Measurements from ENCODE around the gene CCND3. TPM values are rescaled to one million over a fixed set of nuclear protein-coding genes. Genes with fewer than 3 reads are reported as not detected.

CCND3 gene
- total RNA-seq, 2 experiments from 2014 or later = 244 to 319 TPM

- no peak for DNase-seq (ENCODE audit: low spot score)
- Histone ChIP-seq H2AFZ (ENCODE audit: low read length) (no peak overlapping the region), H3K4me3 (ENCODE audit: low read depth, low read length, poor library complexity, severe bottlenecking) (no peak overlapping the region), H3K4me2 (ENCODE audit: low read length) (no peak overlapping the region), H4K20me1 (ENCODE audit: insufficient read depth, low read length) (no peaks in the 10 kb centered on the region), H3K9me3 (ENCODE audit: low read length) (no peaks in the 10 kb centered on the region), H3K4me1 (ENCODE audit: insufficient read depth, low read length, poor library complexity, severe bottlenecking) (peaks cover 9% of the 10 kb centered on the region), H3K9me2 (ENCODE audit: insufficient read depth, low read length) (no peaks in the 10 kb centered on the region), H3K27ac (ENCODE audit: low read depth, low read length, poor library complexity, severe bottlenecking) (no peak overlapping the region), H3K36me3 (ENCODE audit: insufficient read depth, low read length) (no peaks in the 10 kb centered on the region), H3K79me2 (ENCODE audit: insufficient read depth, low read depth, low read length) (no peaks in the 10 kb centered on the region)
- no peak for TF ChIP-seq EZH2phosphoT487 (IDR thresholded peaks at IDR 0.05; ENCODE audit: borderline replicate concordance, low read depth, low read length)
- TF ChIP-seq CTCF (conservative IDR thresholded peaks at IDR 0.05; ENCODE audit: low read length) = no peak
- ChIA-PET CTCF (ENCODE audit: unreplicated experiment) (interaction anchor here (1.0 kb wide), 1 partner anchor 44 kb away, joined by 3 read pairs; no protein-coding TSS in a partner anchor), POLR2A (interaction anchor here (0.5 to 2.3 kb wide), 6 partner anchors 8 to 213 kb away, joined by 3 to 6 read pairs (median 4); no protein-coding TSS in a partner anchor)
- BruUV-seq (replicated peaks) = no TSS peak
- intact Hi-C loops (cut with micrococcal nuclease; ENCODE audit: unreplicated experiment) = no loop called here
Measured at GRCh38 chr6:41967312-41968287, 26.0 kb upstream of the CCND3 start.

GRCh38 chr6:41966961-41967311 lies 25.3 kb upstream of the CCND3 start:
- ChIA-PET CTCF (ENCODE audit: unreplicated experiment) (no interaction called here), POLR2A (interaction anchor here (0.7 to 2.3 kb wide), 2 partner anchors 9 to 23 kb away, joined by 3 to 6 read pairs; no protein-coding TSS in a partner anchor)
- Histone ChIP-seq H3K79me2 (ENCODE audit: insufficient read depth, low read depth, low read length) (no peaks in the 10 kb centered on the region), H3K36me3 (ENCODE audit: insufficient read depth, low read length) (no peaks in the 10 kb centered on the region), H3K9me3 (ENCODE audit: low read length) (no peaks in the 10 kb centered on the region), H3K4me3 (ENCODE audit: low read depth, low read length, poor library complexity, severe bottlenecking) (no peak overlapping the region), H3K27ac (ENCODE audit: low read depth, low read length, poor library complexity, severe bottlenecking) (no peak overlapping the region), H3K9me2 (ENCODE audit: insufficient read depth, low read length) (no peaks in the 10 kb centered on the region), H3K4me1 (ENCODE audit: insufficient read depth, low read length, poor library complexity, severe bottlenecking) (peaks cover 9% of the 10 kb centered on the region), H2AFZ (ENCODE audit: low read length) (no peak overlapping the region), H4K20me1 (ENCODE audit: insufficient read depth, low read length) (no peaks in the 10 kb centered on the region), H3K4me2 (ENCODE audit: low read length) (no peak overlapping the region)
- intact Hi-C loops (cut with micrococcal nuclease; ENCODE audit: unreplicated experiment) = no loop called here
- no peak for DNase-seq (ENCODE audit: low spot score)
- no peak for TF ChIP-seq CTCF (conservative IDR thresholded peaks at IDR 0.05; ENCODE audit: low read length)
- no peak for TF ChIP-seq EZH2phosphoT487 (IDR thresholded peaks at IDR 0.05; ENCODE audit: borderline replicate concordance, low read depth, low read length)
- no TSS peak for BruUV-seq (replicated peaks)

Data from OCI-LY7 (cell line).